ENCODE measurements around the gene PLEKHM3. TPM values are rescaled to one million over a fixed set of nuclear protein-coding genes. Genes with fewer than 3 reads are reported as not detected.

Gene PLEKHM3
- total RNA-seq, 6 experiments from 2014 or later: 4.4 to 13.4 (median 8.9) TPM

- TF ChIP-seq POLR2A (IDR thresholded peaks at IDR 0.05): no peak
- TF ChIP-seq, protein P1, sequence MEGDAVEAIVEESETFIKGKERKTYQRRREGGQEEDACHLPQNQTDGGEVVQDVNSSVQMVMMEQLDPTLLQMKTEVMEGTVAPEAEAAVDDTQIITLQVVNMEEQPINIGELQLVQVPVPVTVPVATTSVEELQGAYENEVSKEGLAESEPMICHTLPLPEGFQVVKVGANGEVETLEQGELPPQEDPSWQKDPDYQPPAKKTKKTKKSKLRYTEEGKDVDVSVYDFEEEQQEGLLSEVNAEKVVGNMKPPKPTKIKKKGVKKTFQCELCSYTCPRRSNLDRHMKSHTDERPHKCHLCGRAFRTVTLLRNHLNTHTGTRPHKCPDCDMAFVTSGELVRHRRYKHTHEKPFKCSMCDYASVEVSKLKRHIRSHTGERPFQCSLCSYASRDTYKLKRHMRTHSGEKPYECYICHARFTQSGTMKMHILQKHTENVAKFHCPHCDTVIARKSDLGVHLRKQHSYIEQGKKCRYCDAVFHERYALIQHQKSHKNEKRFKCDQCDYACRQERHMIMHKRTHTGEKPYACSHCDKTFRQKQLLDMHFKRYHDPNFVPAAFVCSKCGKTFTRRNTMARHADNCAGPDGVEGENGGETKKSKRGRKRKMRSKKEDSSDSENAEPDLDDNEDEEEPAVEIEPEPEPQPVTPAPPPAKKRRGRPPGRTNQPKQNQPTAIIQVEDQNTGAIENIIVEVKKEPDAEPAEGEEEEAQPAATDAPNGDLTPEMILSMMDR (IDR thresholded peaks at IDR 0.05): no peak
- WGBS (ENCODE audit: insufficient coverage, low coverage, low lambda C conversion rate, missing lambda C conversion rate): 88% methylated on average over 4 of the region's 4 CpGs
- ATAC-seq (no peak), DNase-seq (no peak)
- Histone ChIP-seq H3K27me3 (no peaks in the 10 kb centered on the region), H3K27ac (no peak overlapping the region), H3K4me1 (no peaks in the 10 kb centered on the region), H3K4me3 (no peak overlapping the region), H3K9me3 (no peaks in the 10 kb centered on the region), H3K36me3 (no peaks in the 10 kb centered on the region)
- intact Hi-C loops (cut with DNase I): no loop called here
Measured at GRCh38 chr2:208046686-208047085, 21.4 kb upstream of the PLEKHM3 start.

DNA sequence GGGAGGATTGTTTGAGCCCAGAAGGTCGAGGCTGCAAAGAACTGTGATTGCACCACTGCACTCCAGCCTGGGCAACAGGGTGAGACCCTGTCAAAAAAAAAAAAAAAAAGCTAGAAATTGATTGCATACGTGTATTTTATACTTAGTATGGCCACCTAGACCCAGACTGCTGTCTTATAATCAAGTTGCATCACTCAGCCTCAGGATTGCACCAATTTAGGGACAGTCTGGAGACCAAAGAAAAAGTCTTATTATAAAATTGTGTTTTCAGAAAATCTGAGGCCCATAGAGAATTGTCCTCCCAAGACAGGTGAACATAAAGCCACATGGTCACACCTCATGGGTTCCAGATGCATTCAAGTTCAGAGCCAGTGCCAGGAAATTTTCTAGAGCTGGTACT is 17.1 kb upstream of the PLEKHM3 start:
- Histone ChIP-seq H3K9me3 (no peaks in the 10 kb centered on the region), H3K36me3 (no peaks in the 10 kb centered on the region), H3K4me3 (no peak overlapping the region), H3K4me1 (no peaks in the 10 kb centered on the region), H3K27ac (no peak overlapping the region), H3K27me3 (no peaks in the 10 kb centered on the region)
- WGBS (ENCODE audit: insufficient coverage, low coverage, low lambda C conversion rate, missing lambda C conversion rate): 62% methylated on average over 1 of the region's 2 CpGs
- no peak for ATAC-seq
- intact Hi-C loops (cut with DNase I): no loop called here
- DNase-seq: no peak
- TF ChIP-seq, protein P1 (IDR thresholded peaks at IDR 0.05): no peak
- no peak for TF ChIP-seq POLR2A (IDR thresholded peaks at IDR 0.05)

DNA sequence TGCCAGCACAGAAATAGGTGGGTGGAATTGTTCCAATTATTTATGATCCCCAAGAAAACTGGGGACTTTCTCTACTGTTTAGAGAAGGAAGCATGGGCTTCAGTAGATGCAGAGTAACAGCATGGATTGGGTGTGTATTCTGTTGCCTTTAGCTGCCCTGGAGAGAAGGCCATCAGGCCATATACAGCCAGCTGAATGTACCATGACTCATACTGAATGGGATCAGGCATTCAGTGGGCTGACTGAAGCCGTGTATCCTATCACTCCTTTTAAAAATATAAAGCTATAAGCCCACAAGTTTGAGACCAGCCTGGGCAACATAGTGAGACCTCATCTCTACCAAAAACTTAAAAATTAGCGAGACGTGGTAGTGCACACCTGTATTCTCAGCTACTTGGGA is 16.7 kb upstream of the PLEKHM3 start:
- TF ChIP-seq POLR2A (IDR thresholded peaks at IDR 0.05): no peak
- TF ChIP-seq, protein P1 (IDR thresholded peaks at IDR 0.05): no peak
- Histone ChIP-seq H3K4me3 (no peak overlapping the region), H3K27ac (no peak overlapping the region), H3K36me3 (no peaks in the 10 kb centered on the region), H3K4me1 (no peaks in the 10 kb centered on the region), H3K27me3 (no peaks in the 10 kb centered on the region), H3K9me3 (no peaks in the 10 kb centered on the region)
- intact Hi-C loops (cut with DNase I): no loop called here
- ATAC-seq (no peak), DNase-seq (no peak)
- 60% methylated on average over 1 of the region's 3 CpGs for WGBS (ENCODE audit: insufficient coverage, low coverage, low lambda C conversion rate, missing lambda C conversion rate)

- no peaks in the 10 kb centered on the region for H3K27me3 ChIP-seq
- no peaks in the 10 kb centered on the region for H3K4me1 ChIP-seq
- H3K4me3 ChIP-seq: no peak overlapping the region
- no peaks in the 10 kb centered on the region for H3K9me3 ChIP-seq
- 40% methylated on average over 8 of the region's 8 CpGs for WGBS (ENCODE audit: insufficient coverage, low coverage, low lambda C conversion rate, missing lambda C conversion rate)
- H3K27ac ChIP-seq: no peak overlapping the region
- ATAC-seq (peak; percentile 77 to 86 (median 84)), DNase-seq (peak in 2 of 3 donors; percentile 40 to 56)
- no peak for TF ChIP-seq POLR2A (IDR thresholded peaks at IDR 0.05)
- TF ChIP-seq, protein P1 (IDR thresholded peaks at IDR 0.05): peak; percentile 65 to 74 (median 69)
- intact Hi-C loops (cut with DNase I): no loop called here
- no peaks in the 10 kb centered on the region for H3K36me3 ChIP-seq
Measured at GRCh38 chr2:208040199-208041171, 15.2 kb upstream of the PLEKHM3 start.

Measured in right lobe of liver (tissue), 6 donors.